ENCODE results near the gene TNKS1BP1.

GRCh38 chr11:57288771-57289579 lies 35.8 kb downstream of the TNKS1BP1 start:
- TF ChIP-seq CTCF (IDR thresholded peaks at IDR 0.05) (no peak), POLR2A (IDR thresholded peaks at IDR 0.05) (no peak), EP300 (IDR thresholded peaks at IDR 0.05; ENCODE audit: low read depth) (no peak)

Data from transverse colon (tissue), 3 donors.